ENCODE results near the gene FER.
"Not testable (repeated sequence)": the region's sequence is repeated elsewhere in the genome, so short reads cannot be mapped to it uniquely, and the experiment has no call there.

The FER gene

DNA sequence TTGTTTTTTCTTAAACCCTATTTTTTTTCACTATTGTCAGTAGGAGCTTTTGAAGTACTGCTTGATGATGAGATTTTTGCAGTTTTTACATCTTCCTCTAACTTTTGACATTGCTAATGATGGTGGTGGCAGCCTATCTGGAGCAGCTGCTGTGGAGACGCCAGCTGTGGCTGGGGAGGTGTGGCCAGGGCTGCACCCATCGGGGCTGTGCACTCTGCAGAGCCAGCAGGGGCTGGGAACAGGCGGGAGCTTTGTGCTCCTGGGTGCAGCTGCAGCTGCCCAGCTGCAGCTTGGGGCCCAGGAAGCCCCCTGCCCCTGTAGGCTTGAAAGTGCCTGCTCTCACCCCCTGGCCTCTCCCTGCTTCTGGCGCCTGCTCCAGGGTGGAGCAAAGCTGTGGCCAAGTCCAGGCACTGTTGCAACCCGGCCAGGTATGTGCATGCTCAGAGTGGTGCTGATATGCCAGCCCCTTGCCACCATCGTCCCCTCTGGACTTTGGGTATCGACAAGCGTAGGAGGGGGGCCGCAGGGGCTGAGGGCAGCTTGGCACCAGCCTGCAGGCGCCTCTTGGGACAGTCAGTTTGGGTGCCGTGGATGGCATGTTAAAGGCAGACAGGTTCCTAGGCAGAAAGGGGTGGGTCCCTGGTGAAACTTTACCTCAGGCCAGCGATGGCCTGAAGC is 39.2 kb downstream of the FER start:
- Histone ChIP-seq H3K9me3 (ENCODE audit: insufficient read depth, low read length) (no peaks in the 10 kb centered on the region), H3K4me2 (ENCODE audit: low read length) (no peak overlapping the region), H2AFZ (ENCODE audit: low read depth, low read length) (no peak overlapping the region), H4K20me1 (ENCODE audit: insufficient read depth, low read length) (no peaks in the 10 kb centered on the region), H3K79me2 (ENCODE audit: low read length) (no peaks in the 10 kb centered on the region), H3K9ac (ENCODE audit: low read length) (no peak overlapping the region), H3K4me3 (ENCODE audit: low read length) (no peak overlapping the region), H3K36me3 (replicated peaks; ENCODE audit: low read depth, low read length) (no peaks in the 10 kb centered on the region), H3K27ac (ENCODE audit: low read length) (no peak overlapping the region), H3K27me3 (ENCODE audit: low read depth, low read length) (no peaks in the 10 kb centered on the region), H3K4me1 (ENCODE audit: low read length) (no peaks in the 10 kb centered on the region)
- TF ChIP-seq EZH2phosphoT487 (IDR thresholded peaks at IDR 0.05; ENCODE audit: low read depth) (no peak), CTCF (IDR thresholded peaks at IDR 0.05; ENCODE audit: low read depth, low read length) (no peak)

DNA sequence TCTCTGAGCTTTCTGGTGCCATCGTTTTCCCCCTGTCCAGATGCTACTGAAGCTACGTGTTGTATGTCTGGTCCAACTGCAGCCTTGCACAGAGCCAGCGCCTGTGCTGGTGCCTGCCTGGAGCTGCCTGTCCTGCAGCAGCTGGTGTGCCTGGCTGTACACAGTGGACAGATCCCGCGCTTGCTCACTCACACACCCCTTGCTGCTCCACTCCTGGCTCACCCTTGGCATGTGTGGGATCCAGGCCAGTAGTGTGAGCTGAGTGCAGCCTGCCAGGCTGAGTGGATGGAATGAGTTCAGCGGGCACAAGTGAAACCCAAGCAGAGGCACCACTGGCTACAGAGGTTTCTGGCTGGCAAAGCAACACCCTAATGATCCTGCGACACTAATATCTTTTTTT is 40.4 kb downstream of the FER start:
- Histone ChIP-seq H3K4me3 (ENCODE audit: low read length) (no peak overlapping the region), H4K20me1 (ENCODE audit: insufficient read depth, low read length) (no peaks in the 10 kb centered on the region), H3K36me3 (replicated peaks; ENCODE audit: low read depth, low read length) (no peaks in the 10 kb centered on the region), H3K9me3 (ENCODE audit: insufficient read depth, low read length) (no peaks in the 10 kb centered on the region), H2AFZ (ENCODE audit: low read depth, low read length) (no peak overlapping the region), H3K9ac (ENCODE audit: low read length) (no peak overlapping the region), H3K79me2 (ENCODE audit: low read length) (no peaks in the 10 kb centered on the region), H3K27me3 (ENCODE audit: low read depth, low read length) (no peaks in the 10 kb centered on the region), H3K4me2 (ENCODE audit: low read length) (no peak overlapping the region), H3K4me1 (ENCODE audit: low read length) (no peaks in the 10 kb centered on the region), H3K27ac (ENCODE audit: low read length) (no peak overlapping the region)
- no peak for TF ChIP-seq CTCF (IDR thresholded peaks at IDR 0.05; ENCODE audit: low read depth, low read length)
- TF ChIP-seq EZH2phosphoT487 (IDR thresholded peaks at IDR 0.05; ENCODE audit: low read depth) = no peak

DNA sequence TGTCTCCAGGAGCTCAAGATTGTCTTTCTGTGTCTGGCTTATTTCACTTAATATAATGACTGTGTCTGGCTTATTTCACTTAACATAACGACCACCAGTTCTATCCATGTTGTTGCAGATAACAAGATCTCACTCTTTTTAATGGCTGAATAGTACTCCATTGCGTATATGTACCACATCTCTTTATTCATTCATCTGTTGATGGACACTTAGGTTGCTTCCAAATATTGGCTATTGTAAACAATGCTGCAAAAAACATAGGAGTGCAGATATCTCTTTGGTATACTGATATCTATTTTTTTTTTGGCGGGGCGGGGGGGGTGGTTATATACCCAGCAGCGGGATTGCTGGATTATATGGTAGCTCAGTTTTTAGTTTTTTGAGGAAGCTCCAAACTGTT is 45.5 kb downstream of the FER start:
- Histone ChIP-seq H3K27me3 (ENCODE audit: low read depth, low read length) (no peaks in the 10 kb centered on the region), H3K9me3 (ENCODE audit: insufficient read depth, low read length) (no peaks in the 10 kb centered on the region), H3K27ac (ENCODE audit: low read length) (no peak overlapping the region), H3K4me2 (ENCODE audit: low read length) (no peak overlapping the region), H2AFZ (ENCODE audit: low read depth, low read length) (no peak overlapping the region), H3K4me1 (ENCODE audit: low read length) (peaks cover 10% of the 10 kb centered on the region), H3K4me3 (ENCODE audit: low read length) (no peak overlapping the region), H3K79me2 (ENCODE audit: low read length) (no peaks in the 10 kb centered on the region), H4K20me1 (ENCODE audit: insufficient read depth, low read length) (no peaks in the 10 kb centered on the region), H3K9ac (ENCODE audit: low read length) (no peak overlapping the region), H3K36me3 (replicated peaks; ENCODE audit: low read depth, low read length) (no peaks in the 10 kb centered on the region)
- TF ChIP-seq EZH2phosphoT487 (IDR thresholded peaks at IDR 0.05; ENCODE audit: low read depth) (no peak), CTCF (IDR thresholded peaks at IDR 0.05; ENCODE audit: low read depth, low read length) (no peak)

DNA sequence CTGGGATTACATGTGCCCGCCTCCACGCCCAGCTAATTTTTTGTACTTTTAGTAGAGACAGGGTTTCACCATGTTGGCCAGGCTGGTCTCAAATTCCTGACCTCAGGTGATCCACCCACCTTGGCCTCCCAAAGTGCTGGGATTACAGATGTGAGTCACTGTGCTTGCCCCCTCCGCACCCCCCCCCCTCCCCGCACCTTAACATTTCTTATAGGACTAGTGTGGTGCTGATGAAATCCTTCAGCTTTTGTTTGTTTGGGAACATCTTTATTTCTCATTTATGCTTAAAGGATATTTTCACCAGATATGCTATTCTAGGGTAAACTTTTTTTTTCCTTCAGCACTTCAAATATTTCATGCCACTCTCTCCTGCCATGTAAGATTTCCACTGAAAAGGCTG is 46.7 kb downstream of the FER start:
- not testable (repeated sequence) for H2AFZ ChIP-seq (ENCODE audit: low read depth, low read length); H3K36me3 ChIP-seq (replicated peaks; ENCODE audit: low read depth, low read length); H3K4me3 ChIP-seq (ENCODE audit: low read length); H3K27me3 ChIP-seq (ENCODE audit: low read depth, low read length); H3K9me3 ChIP-seq (ENCODE audit: insufficient read depth, low read length); H3K9ac ChIP-seq (ENCODE audit: low read length); H3K27ac ChIP-seq (ENCODE audit: low read length); H3K79me2 ChIP-seq (ENCODE audit: low read length); H4K20me1 ChIP-seq (ENCODE audit: insufficient read depth, low read length); H3K4me2 ChIP-seq (ENCODE audit: low read length)
- H3K4me1 ChIP-seq (ENCODE audit: low read length) = peaks cover 10% of the 10 kb centered on the region
